ENCODE results near the gene FOXO3. TPM values are rescaled to one million over a fixed set of nuclear protein-coding genes. Genes with fewer than 3 reads are reported as not detected.

Gene FOXO3
- total and polyA plus RNA-seq, 2 donors (not counting 1 experiment from before 2014, with no cell fraction given): 49.5 to 63.9 TPM

DNA sequence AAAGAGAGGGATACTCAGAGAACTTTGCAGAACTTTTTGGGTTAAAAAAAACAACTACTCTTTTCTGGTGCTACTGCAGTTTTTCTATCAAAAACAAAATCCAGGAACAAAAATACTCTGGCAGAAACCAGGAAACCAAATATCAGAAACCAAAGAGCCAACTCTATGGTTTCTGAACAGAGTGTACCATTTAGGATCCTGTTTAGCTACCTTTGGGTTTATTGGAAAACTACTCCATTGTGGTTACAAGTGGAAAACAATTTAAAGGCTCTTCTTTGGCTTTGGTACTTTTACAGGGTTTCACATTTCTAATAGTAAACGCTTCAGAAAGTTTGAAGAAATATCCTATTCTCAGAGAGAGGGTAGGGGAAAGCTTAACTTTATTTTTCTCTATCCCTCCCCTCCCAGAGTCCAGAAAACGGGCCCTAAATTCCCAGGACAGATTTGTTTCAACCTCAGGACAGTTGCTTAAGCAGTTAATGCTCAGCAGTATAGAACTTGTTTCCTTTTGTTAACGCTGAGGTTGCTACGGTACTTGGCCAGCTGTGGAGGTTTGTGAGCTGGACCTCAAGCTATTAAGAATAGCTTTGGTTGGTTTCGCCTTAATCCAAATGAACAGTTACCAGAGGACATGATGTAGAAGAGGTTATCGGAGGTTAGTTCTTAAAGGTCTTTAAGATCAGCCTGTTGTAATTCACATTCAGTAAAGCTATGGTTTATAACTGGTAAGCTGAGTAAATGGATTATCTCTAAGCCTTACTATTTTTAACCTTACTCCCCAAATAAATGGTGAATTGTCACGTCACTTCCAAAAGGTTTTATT lies 47.9 kb downstream of the FOXO3 start:
- Histone ChIP-seq H2AFZ (ENCODE audit: low read length) (no peak overlapping the region), H4K20me1 (ENCODE audit: control insufficient read depth, extremely low read depth, insufficient read depth, low read length) (no peaks in the 10 kb centered on the region), H3K4me1 (ENCODE audit: control insufficient read depth, extremely low read depth, insufficient read depth, low read length) (peaks cover 6% of the 10 kb centered on the region), H3K36me3 (ENCODE audit: control insufficient read depth, insufficient read depth, low read length) (no peaks in the 10 kb centered on the region), H3K9ac (ENCODE audit: insufficient read depth, low read length) (no peak overlapping the region), H3K4me3 (replicated peaks in 1 of 4; ENCODE audit: control extremely low read depth in 1 of 4, insufficient read depth in 1 of 4, low read depth in 3 of 4, low read length in 4 of 4) (no peak overlapping the region), H3K79me2 (ENCODE audit: control insufficient read depth, insufficient read depth, low read length) (peaks cover 94% of the 10 kb centered on the region), H3K27me3 (ENCODE audit: control insufficient read depth, insufficient read depth, low read length) (no peaks in the 10 kb centered on the region), H3K9me3 (ENCODE audit: control insufficient read depth, insufficient read depth, low read depth, low read length) (no peaks in the 10 kb centered on the region), H3K4me2 (ENCODE audit: extremely low read depth, insufficient read depth, low read length) (no peak overlapping the region), H3K27ac (ENCODE audit: insufficient read depth, low read length) (peak overlapping the region; percentile 15)
- peak; percentile 41 to 66 for DNase-seq (ENCODE audit: low read depth in 2 of 2)
- TF ChIP-seq EZH2 (IDR thresholded peaks at IDR 0.05; ENCODE audit: low read length, missing control alignments): no peak

DNA sequence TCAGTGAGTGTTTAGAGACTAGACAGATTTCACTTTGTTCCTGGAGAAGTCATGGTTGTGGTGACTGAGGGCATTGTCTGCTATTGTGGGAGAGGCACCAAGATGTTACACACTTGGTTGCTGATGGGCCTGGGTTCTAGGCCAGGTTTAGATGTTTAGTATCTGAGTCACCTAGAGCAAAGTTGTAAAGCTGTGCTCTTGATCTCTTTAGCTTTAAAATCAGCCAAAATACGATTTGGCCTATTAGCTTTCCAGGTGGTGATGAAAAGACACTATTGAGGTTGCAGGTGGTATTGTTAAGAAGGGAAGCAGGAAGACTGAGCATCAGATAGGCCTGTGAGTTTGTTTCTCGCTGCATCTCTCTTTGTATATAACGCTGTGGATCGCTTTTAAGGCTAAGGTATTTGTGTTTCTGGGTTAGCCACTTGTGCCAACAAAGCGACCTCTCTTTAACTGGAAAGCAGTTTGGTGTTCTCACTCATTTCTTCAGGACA lies 48.6 kb downstream of the FOXO3 start:
- Histone ChIP-seq H3K4me2 (ENCODE audit: extremely low read depth, insufficient read depth, low read length) (no peak overlapping the region), H3K27me3 (ENCODE audit: control insufficient read depth, insufficient read depth, low read length) (no peaks in the 10 kb centered on the region), H3K27ac (ENCODE audit: insufficient read depth, low read length) (no peak overlapping the region), H3K4me3 (replicated peaks in 1 of 4; ENCODE audit: control extremely low read depth in 1 of 4, insufficient read depth in 1 of 4, low read depth in 3 of 4, low read length in 4 of 4) (no peak overlapping the region), H3K4me1 (ENCODE audit: control insufficient read depth, extremely low read depth, insufficient read depth, low read length) (peaks cover 6% of the 10 kb centered on the region), H4K20me1 (ENCODE audit: control insufficient read depth, extremely low read depth, insufficient read depth, low read length) (no peaks in the 10 kb centered on the region), H3K9me3 (ENCODE audit: control insufficient read depth, insufficient read depth, low read depth, low read length) (no peaks in the 10 kb centered on the region), H3K36me3 (ENCODE audit: control insufficient read depth, insufficient read depth, low read length) (no peaks in the 10 kb centered on the region), H3K9ac (ENCODE audit: insufficient read depth, low read length) (no peak overlapping the region), H2AFZ (ENCODE audit: low read length) (no peak overlapping the region), H3K79me2 (ENCODE audit: control insufficient read depth, insufficient read depth, low read length) (peaks cover 95% of the 10 kb centered on the region)
- no peak for TF ChIP-seq EZH2 (IDR thresholded peaks at IDR 0.05; ENCODE audit: low read length, missing control alignments)
- TF ChIP-seq, protein P1, sequence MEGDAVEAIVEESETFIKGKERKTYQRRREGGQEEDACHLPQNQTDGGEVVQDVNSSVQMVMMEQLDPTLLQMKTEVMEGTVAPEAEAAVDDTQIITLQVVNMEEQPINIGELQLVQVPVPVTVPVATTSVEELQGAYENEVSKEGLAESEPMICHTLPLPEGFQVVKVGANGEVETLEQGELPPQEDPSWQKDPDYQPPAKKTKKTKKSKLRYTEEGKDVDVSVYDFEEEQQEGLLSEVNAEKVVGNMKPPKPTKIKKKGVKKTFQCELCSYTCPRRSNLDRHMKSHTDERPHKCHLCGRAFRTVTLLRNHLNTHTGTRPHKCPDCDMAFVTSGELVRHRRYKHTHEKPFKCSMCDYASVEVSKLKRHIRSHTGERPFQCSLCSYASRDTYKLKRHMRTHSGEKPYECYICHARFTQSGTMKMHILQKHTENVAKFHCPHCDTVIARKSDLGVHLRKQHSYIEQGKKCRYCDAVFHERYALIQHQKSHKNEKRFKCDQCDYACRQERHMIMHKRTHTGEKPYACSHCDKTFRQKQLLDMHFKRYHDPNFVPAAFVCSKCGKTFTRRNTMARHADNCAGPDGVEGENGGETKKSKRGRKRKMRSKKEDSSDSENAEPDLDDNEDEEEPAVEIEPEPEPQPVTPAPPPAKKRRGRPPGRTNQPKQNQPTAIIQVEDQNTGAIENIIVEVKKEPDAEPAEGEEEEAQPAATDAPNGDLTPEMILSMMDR (conservative IDR thresholded peaks at IDR 0.05 in 1 of 2, IDR thresholded peaks at IDR 0.05 in 1 of 2; ENCODE audit: low read depth in 1 of 2, low read length in 2 of 2): no peak
- peak; percentile 35 to 94 for DNase-seq (ENCODE audit: low read depth in 2 of 2)

- no peak for DNase-seq (ENCODE audit: low read depth in 2 of 2)
These were observed 49.6 kb downstream of the FOXO3 start for GRCh38 chr6:108610270-108610839.

More at GRCh38 chr6:108610270-108610839, 49.6 kb downstream of the FOXO3 start:
- Histone ChIP-seq H3K36me3 (ENCODE audit: control insufficient read depth, insufficient read depth, low read length) (no peaks in the 10 kb centered on the region), H3K79me2 (ENCODE audit: control insufficient read depth, insufficient read depth, low read length) (peaks cover 95% of the 10 kb centered on the region), H3K4me3 (replicated peaks in 1 of 4; ENCODE audit: control extremely low read depth in 1 of 4, insufficient read depth in 1 of 4, low read depth in 3 of 4, low read length in 4 of 4) (no peak overlapping the region), H3K9ac (ENCODE audit: insufficient read depth, low read length) (no peak overlapping the region), H4K20me1 (ENCODE audit: control insufficient read depth, extremely low read depth, insufficient read depth, low read length) (no peaks in the 10 kb centered on the region), H3K9me3 (ENCODE audit: control insufficient read depth, insufficient read depth, low read depth, low read length) (no peaks in the 10 kb centered on the region), H3K4me1 (ENCODE audit: control insufficient read depth, extremely low read depth, insufficient read depth, low read length) (peaks cover 6% of the 10 kb centered on the region), H2AFZ (ENCODE audit: low read length) (no peak overlapping the region), H3K27ac (ENCODE audit: insufficient read depth, low read length) (no peak overlapping the region), H3K4me2 (ENCODE audit: extremely low read depth, insufficient read depth, low read length) (no peak overlapping the region), H3K27me3 (ENCODE audit: control insufficient read depth, insufficient read depth, low read length) (no peaks in the 10 kb centered on the region)
- no peak for TF ChIP-seq EZH2 (IDR thresholded peaks at IDR 0.05; ENCODE audit: low read length, missing control alignments)
- TF ChIP-seq, protein P1 (conservative IDR thresholded peaks at IDR 0.05 in 1 of 2, IDR thresholded peaks at IDR 0.05 in 1 of 2; ENCODE audit: low read depth in 1 of 2, low read length in 2 of 2): no peak
